Measurements from ENCODE around the gene CD300E.
"Not testable (repeated sequence)": the region's sequence is repeated elsewhere in the genome, so short reads cannot be mapped to it uniquely, and the experiment has no call there.

Gene CD300E

DNA sequence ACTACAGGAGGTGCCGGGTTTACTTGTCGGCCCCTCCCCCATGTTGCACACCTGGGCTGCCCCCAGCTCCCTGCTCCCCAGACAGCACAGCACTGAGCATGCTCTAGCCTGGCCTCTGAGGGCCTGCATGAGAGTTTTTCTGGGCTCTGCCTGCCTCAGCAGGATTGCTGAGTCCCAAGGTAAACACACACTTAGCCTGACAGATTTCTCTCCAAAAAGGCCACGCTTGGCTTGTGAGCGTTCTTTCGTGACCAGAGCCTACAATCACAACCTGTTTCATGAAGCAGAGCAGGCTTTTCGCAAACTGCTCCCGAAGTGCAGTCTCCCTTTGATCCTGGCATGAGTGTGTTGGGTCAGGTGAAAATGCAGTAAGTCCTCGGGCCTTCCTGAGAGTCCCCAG, 9.8 kb upstream of the CD300E start:
- no peak for DNase-seq

DNA sequence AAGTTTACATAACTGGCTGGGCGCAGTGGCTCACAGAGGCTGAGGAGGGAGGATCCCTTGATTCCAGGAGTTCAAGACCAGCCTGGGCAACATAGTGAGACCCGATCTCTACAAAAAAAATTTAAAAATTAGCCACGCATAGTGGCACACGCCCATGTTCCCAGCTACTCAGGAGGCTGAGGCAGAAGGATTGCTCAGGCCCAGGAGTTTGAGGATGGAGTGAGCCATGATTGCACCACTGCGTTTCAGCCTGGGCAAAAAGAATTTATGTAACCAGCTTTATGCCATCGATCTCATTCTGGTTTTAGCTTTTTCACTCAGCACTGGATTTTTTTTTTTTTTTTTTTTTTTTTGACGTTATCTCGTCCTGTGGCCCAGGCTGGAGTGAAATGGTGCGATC, 9.1 kb upstream of the CD300E start:
- DNase-seq, result no peak

DNA sequence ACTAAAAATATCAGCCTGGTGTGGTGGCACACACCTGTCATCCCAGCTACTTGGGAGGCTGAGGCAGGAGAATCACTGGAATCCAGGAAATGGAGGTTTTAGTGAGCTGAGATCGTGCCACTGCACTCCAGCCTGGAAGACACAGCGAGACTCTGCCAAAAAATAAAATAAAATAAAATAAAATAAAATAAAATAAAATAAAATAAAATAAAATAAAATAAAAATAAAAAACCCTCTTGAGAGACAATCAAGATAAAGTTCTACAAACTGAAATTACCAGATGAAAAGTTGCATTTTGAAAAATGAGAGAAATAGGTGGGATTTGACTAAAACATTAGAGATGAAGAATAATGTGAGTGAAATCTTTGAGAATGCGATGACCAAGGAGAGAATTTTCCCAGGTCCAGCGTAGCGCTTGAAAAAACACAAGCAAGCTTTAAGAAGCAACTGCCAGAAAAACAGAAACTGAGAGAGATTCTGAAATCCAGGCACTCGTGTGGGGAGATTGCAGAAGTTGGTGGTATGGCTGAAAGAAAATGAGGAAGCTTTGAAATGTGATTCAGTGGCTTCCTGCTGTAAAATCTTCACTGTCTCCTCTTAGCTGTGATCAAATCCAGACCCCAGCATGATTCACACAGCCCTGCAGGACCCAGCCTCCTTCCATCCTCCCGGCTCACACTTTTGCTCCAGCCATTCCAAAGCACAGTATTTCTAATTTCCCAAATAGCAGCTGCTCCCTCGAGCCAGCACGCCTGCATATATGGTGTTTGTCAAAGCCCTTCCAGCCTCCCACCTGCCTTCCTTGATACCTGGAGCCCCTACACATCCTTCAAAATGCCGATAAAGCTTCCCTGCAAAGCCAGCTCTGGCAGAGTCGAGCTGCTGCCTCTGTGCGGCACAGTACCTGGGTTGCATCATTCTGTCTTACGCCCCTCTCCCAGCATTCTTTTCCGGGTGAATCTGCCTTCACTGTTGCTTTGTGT, 8.2 kb upstream of the CD300E start:
- no peak for DNase-seq

DNA sequence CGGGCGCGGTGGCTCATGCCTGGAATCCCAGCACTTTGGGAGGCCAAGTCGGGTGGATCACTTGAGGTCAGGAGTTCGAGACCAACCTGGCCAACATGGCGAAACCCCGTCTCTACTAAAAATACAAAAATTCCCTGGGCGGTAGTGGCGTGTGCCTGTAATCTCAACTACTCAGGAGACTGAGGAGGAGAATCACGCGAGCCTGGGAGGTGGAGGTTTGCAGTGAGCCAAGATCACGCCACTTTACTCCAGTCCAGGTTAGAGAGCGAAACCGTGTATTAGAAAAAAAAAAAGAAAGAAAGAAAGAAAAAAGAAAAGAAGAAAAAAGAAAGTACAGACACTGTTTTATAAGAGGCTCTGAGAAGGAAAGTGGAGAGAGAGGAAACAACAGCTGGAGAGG, 6.7 kb upstream of the CD300E start:
- not testable (repeated sequence) for DNase-seq

DNA sequence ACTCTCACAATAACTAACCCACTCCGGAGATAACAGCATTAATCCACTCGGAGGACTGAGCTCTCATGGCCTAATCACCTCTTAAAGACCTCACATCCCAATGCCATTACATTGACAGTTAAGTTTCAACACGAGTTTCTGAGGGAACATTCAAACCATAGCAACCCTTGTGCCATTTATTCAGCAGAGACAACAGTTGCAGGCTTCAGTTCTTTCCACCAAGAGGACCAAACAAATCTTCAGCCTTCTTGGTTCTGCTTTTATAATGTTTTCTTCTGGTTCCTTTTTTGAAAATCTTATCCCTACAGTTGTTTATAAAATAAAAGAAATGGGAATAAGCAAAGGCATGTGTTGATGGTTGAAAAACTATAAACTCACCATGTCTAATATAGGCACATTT, 2.1 kb upstream of the CD300E start:
- DNase-seq, result no peak

DNA sequence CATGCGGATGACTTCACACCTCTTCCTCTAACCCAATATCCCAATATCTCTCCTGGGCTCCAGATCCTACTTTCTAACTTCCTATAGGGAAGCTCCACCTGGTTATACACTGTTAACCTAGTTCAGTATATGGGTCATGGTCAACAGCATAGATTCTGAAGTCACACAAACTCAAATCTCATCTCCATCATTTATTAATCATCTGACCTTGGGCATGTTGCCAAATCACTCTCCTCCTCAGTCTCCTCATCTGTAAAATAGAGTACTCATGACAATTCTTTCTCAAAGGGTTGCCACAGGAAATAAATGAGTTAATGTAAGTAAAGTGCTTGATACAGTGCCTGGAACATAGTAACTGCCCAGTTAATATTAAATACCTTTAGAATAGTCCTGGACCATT, 593 bp upstream of the CD300E start:
- no peak for DNase-seq

DNA sequence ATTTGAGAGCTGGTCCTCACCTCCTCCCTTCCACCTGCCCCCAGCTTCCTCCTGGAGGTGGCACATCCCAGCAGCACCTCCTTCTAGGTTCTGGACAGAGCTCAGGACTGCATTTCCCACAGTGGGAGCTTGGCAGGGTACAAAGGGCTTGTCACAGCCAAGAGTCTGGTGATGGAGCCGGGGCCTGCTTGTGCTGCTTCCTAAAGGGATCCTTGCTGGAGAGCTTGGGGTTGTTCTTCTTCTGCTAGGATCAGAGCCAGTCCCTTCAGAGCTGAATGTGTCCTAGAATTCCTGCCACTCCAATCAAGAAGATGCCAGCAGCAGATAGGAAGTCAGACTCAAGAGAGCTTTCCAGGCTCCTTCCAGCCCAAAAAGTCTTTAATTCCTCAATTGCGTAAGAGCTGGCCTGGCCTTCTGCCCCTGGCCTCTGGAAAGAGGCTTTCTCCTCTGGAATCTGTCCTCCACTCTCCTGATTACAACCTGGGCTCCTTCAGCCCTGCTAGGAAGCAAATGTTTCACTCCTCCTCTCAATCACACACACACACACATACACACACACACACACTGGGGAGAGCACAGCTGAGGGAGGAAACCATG, 4.4 kb downstream of the CD300E start:
- no peak for DNase-seq

DNA sequence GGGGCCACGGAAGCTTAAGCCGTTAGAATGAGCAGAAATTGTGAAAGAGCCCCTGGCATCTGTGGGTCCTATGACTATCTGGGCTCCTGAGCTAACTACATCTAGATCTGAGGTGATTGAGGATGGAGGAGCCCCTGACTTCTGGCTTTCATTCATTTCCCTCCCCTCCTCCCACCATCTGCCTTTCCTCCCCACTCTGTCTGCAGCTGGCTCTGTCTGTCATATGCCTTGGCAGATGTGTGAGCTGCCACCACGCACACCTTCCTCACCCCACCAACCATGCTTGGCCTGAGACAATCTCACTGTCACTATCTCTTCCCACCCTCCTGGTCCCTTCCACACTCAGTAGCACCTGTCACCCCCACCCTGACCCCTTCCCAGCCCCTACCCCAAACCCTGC, 5.1 kb downstream of the CD300E start:
- DNase-seq, result no peak

DNA sequence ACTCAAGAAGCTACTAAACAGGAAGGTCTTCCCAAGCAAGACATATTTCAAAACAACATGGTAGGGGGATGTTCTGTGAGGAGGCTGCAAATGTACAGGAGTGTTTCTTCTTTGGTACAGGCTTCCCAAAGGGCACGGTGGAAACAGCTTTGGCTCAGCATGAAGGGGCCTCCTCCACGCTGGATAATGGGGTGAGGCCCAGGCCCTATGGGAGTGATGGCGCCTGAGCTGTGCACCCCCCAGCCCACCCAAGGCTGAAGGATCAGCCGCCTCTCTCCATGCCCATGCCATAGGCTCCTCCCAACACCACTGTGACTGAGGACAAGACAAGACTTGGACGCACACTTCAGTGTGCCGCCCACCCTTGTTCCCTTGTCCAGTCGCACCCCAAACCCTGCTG, 6.8 kb downstream of the CD300E start:
- no peak for DNase-seq

DNA sequence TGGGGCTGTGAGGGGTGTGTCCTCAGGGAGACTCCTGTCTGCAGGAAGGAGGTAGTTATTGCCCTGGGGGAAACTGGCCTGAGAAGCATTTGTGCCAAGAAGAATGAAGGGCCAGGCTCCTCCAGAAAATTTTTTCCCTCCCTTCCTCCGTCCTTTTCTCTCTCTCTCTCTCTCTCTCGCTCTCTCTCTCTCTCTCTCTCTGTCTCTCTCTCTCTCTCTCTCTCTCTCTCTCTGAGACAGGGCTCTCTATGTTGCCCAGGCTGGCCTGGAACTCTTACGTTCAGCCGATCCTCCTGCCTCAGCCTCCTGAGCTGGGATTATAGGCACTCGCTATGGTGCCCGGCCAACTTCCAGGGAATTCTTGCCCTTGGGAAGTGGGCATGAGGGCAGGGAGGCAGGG, 11.5 kb downstream of the CD300E start:
- no peak for DNase-seq

DNA sequence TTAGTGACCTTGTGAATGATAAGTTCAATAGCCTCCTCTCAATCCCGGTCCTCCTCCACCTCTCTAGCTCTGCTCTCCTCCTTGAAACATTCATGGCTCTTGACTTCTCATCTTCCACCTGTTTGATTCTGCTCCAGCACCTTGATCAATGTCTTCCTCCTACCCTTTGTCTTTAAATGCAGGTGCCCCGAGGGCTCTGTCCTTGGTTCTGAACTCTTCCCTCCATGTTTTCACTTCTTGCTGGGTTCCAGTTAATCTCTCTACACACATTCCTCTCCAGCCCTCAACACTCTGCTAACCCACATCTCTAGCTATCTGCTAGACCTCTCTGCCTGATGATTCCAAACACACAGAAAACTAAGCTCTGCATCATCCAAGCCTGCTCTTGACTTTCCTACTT, 13.4 kb downstream of the CD300E start:
- no peak for DNase-seq

DNA sequence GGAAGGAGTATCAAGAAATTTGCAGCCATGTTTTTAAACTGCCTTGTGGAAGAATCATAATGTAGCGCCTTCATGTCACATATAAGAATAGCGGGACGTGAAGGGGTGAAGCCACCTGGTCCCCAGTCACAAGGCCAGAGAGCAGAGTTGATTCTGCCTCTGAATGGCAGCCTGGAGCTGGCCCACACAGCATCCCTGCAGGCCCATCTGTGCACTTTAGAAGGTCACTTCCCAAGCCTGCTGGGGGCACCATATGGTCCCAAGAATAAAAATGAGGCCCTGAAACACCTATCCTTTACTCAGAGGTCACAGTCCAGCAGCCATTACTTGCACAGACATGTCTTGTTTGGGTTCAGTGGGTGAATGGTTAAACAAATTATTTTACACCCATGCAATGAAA, 15.0 kb downstream of the CD300E start:
- no peak for DNase-seq

DNA sequence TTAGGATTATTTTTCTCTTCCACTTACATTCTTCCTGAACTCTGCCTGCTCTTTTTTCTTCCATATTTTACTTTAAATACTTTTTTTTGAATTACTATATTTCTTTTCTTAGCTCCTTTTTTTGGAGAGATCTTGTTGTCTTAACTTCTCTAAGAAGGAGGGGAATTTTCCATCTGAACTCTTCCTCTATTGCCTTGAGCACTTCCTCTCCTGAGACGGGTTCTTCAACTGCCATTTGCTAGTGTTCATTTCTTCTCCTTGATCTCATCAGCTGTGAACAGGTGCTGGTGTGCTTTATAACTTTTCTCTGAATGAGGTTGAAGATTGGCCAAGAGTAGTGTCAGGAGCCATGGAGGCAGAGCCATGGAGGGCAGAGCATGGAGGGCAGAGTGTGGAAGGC, 16.3 kb downstream of the CD300E start:
- no peak for DNase-seq

DNA sequence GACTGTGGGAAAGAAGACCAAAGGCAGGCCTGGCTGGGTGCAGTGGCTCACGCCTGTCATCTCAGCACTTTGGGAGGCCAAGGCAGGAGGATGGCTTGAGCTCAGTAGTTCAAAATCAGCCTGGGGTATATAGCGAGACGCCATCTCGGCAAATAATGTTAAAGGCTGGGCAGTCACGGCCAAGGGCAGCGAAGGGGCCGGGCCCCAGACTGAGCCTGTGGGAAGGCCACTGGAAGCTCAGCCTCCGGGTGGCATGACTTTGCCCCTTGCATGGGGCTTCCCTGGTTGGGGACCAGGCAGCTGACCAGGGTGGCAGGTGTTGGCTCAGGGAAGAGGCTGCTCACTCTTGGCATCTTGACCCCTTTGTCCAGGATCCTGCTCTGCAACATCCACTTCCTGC, 17.5 kb downstream of the CD300E start:
- DNase-seq, result no peak

DNA sequence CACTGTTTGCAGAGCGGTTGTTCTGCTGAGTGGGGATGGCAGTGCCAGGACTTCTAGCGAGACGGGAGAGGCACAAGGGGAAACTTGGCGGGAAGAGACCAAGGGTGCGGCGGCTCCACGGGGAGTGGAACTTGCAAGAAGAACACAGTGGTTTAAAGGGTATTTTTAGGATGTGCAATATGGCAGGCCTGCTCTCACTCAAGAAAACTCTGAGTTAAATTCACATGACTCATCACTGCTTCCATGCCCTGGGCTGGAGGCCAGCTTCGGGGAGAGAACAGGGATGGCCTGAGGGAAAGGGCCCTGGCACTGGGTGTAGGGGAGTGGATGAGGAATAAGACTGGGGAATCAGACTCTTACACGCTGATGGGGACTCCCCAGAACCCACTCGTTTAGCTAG, 18.2 kb downstream of the CD300E start:
- no peak for DNase-seq

DNA sequence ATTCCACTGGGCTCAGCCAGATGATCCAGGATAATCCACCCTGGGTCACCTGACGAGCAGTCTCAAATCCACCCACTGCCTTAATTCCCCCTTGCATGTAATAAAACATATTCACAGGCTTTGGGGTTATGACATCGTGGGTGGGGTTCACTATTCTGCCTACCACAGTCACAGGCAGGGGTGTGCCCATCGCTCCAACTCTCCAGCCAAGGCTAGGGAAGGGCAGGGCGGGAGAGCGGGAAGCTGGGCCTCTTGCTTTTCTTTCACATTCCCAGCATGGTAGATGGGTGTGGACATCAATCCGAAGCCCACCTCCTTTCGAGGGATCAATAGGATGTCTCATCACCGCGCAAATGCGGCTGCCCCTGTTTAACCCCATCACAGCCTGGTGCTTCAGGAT, 18.8 kb downstream of the CD300E start:
- DNase-seq, result no peak

DNA sequence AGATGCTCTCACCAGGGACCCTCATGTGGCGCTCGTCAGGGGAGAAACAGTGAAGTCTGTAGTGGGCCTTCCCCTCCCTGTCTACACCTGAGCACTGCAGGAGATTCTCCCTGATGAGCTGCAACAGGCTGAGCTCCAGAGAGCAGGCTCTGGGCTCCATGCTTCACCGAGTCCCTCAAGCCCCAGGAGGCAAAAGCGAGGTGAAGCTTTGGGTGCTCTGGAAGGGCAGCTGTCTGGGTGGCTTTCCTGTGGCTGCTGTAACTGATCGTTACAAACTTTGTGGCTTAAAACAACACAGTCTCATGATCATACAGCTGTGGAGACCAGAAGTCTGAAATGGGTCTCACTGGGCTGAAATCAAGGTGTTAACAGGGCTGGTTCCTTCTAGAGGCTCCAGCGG, 19.3 kb downstream of the CD300E start:
- no peak for DNase-seq

DNA sequence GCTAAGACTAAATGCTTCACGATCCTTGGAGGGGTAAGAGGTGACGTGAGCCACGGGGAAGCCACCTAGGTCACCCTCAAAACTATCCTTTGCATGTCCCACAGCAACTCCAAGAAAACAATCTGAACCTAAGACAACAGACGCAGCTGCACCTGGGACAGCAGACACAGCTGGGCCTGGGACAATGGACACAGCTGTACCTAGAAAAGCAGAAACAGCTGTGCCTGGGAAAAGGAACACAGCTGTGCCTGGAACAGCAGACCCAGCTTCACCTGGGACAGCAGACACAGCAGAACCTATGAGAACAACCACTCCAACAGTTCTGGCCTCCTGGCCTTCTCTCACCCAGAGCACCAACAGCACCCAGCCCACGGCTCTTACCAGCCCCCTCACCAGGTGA, 19.8 kb downstream of the CD300E start:
- no peak for DNase-seq

DNA sequence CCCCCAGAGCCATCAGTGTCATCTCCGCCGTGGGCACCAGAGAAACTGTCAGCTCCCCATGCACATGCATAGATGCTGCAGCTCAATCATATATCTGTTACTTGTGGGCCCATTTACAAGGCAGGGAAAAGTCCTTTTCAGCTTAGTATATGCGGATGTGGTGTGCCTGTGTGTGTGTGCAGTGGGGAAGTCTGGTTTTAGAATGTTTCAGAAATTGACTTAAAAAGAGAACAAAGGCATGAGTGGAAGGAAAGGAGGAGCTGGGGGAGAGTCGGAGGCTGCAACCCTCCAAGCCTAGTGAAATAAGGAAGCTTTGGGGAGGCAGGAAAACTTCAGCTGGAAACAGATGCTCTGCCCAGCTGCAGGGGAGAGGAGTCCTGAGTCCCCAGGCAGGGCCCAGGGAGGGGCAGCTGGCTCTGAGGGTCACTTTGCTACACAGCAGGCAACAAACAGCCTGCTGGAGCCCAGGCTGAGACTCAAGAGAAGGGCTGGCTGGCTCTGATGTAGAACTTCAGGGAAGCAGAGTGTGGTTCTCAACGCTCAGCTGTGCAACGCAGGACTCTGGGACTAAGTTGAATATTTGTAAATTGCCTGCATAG, 20.4 kb downstream of the CD300E start:
- no peak for DNase-seq

DNA sequence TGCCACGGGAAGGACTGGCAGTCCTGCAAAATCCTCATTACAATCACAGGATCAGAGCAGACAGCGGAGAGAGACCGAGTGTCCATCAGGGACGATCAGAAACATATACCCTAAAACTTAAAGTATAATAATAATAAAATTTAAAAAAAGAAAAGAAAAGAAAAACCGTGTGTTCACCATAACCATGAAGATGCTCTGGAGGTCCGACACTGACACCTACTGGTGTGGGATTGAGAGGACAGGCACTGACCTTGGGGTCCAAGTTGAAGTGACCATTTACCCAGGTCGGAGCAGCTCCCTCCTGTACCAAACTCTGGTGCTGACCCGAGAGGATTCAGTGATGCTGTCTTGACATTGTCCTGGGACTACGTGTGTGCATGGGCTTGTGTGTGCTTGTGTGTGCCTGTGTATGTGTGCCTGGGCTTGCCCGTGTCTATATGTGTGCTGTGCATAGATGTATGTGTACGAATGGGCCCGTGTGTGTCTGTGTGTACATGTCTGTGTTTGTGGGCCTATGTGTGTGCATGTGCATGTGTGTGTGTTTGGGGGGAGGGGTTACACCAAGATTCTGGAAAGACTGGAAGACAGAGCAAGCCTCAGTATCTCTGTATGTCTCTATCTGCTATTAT, 21.5 kb downstream of the CD300E start:
- no peak for DNase-seq

DNA sequence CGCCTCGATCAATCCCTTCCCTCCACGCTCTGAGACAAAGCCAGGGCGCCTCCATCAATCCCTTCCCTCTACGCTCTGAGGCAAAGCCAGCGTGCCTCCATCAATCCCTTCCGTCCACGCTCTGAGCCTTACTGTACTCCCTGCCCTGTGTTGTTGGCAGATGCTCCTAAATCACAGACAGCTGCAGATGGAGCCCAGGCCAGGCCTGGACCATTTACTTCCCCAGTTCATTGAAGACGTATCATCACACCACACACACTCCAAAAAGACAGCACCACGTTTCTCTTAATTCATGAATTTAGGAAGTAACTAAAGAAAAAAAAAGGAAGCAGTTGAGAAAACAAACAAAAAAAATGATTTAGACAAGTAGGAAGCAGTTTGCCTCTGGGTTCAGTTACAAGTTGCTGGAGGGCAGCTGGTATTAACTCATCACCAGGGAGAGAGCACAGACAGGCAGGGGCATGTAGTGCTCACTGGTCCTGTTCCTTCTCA, 24.0 kb downstream of the CD300E start:
- no peak for DNase-seq

DNA sequence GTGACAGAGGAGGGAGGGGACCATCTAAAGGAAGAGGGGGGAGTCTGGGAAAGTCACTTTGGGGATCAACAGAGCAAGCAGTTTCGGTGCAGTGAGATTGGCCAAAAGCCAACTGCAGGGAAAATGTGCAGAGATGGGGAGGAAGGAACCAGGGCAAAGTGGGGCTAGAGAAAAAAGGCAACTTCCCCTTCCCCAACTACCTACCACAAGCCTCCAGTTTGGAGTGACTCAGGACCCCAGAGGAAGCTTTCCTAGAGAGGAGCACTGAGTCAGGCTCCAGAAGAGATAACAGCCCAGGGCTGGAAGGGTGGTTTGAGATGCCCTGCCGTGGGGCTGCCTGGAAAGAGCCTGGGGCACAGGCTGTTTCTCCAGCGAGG, 24.5 kb downstream of the CD300E start:
- no peak for DNase-seq

DNA sequence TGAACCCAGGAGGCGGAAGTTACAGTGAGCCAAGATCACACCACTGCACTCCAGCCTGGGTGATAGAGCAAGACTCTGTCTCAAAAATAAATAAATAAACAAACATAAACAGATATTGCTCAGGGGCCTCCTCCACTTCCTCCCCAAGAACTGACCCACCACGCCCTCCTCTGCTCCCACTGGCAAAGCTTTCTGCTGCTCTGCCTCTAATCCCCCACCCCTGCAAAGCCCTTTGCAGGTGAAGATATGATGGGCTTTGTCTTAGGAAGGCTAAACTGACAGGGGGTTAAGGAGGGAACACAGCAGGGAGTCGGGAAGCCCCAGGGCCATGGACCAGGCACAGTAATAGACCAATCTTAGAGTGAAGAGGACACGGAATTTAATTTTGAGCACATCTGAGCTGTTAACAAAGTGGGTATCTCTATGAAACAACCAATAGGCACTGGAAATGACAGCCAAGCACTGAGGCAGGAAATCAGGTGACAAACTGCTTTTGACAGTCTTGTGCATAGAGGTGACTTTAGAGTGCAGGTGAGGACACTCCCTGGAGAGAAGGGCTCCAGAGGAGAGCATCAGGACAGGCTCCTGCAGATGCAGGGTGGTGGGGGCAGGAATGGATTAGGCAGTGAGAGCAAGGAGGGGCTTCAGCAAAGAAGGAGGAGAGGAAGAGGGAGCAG, 25.1 kb downstream of the CD300E start:
- no peak for DNase-seq

Measured in NCI-H1436 treated with DMSO at 0.1 percent for 48 hours (cell line).